HepG2 (cell line): ENCODE results near the gene FER1L5. TPM values are rescaled to one million over a fixed set of nuclear protein-coding genes. Genes with fewer than 3 reads are reported as not detected.
A peak's percentile ranks its signal among the peaks of the same experiment; 100 is the strongest.

Experiments used
- ATAC-seq: fragments of 200-7000 bp; cut with Tn5 transposase; 3 replicates; pipeline ENCODE4 v1.9.1; 2020; ENCODE audit warnings: mild to moderate bottlenecking, moderate library complexity
- BruUV-seq: library from RNA; stranded (reverse); fragments of 400-500 nt; replicated peaks from 2 replicates; lab custom pipeline; 2021; lab: Mats Ljungman, UMichigan
- CTCF ChIA-PET: fragments of 300-600 bp; formaldehyde crosslinking; extraction: SDS; loops from one replicate; lab custom pipeline; 2021; ENCODE audit warnings: low total read pairs, inconsistent platforms, low intra/inter-chr PET ratio; lab: Yijun Ruan, JAX
- POLR2A ChIA-PET: fragments of 350-600 bp; sonication (Branson Sonifier 250); formaldehyde crosslinking; loops from one replicate; lab custom pipeline; 2020; ENCODE audit warnings: antibody characterized with exemption, inconsistent platforms; lab: Yijun Ruan, JAX
- DNase-seq: peaks from one replicate; pipeline ENCODE4 v3.0.0-alpha.2; 2015; ENCODE audit warnings: low spot score
- FAIRE-seq: peaks from 3 replicates; lab custom pipeline; 2011; peaks lifted over from hg19 to GRCh38; lab: Jason Lieb, UNC
- H2AFZ ChIP-seq: one replicate; pipeline ENCODE4 v1.6.1; 2011; ENCODE audit warnings: low read length, inconsistent platforms
- H3K27ac ChIP-seq: fragments of 300-600 bp; 3 replicates; pipeline ENCODE4 v1.8.0; 2011; ENCODE audit warnings: mixed run types, mild to moderate bottlenecking, mixed read lengths, low read length, inconsistent platforms; ENCODE audit not compliant: insufficient read depth; ENCODE audit errors: extremely low read length
- H3K27me3 ChIP-seq, 2 experiments: fragments of 200-600 bp in 1 of 2; 2 replicates in 1 of 2; 3 replicates in 1 of 2; pipeline versions ENCODE4 v1.6.0 to v1.8.0; 2011; ENCODE audit warnings: low read length in 2 of 2, mild to moderate bottlenecking in 2 of 2, moderate library complexity in 2 of 2, inconsistent platforms in 1 of 2; ENCODE audit not compliant: insufficient read depth in 2 of 2, control insufficient read depth in 1 of 2
- H3K36me3 ChIP-seq, 2 experiments: fragments of 200-600 bp in 1 of 2; replicated peaks in 1 of 2; 2 replicates in 1 of 2; 3 replicates in 1 of 2; pipeline versions ENCODE4 v1.5.1 to v1.8.0; 2011; ENCODE audit warnings: low read length in 2 of 2, inconsistent platforms in 1 of 2; ENCODE audit not compliant: insufficient read depth in 2 of 2, control insufficient read depth in 1 of 2
- H3K4me1 ChIP-seq: 2 replicates; pipeline ENCODE4 v1.5.1; 2012; ENCODE audit warnings: low read length, inconsistent platforms; ENCODE audit not compliant: insufficient read depth
- H3K4me2 ChIP-seq: 2 replicates; pipeline ENCODE4 v1.6.0; 2011; ENCODE audit warnings: low read depth, low read length, inconsistent platforms
- H3K4me3 ChIP-seq, 3 experiments: fragments of 200-600 bp in 1 of 3; sonication (generic), shearing (Covaris generic) in 1 of 3; replicated peaks in 1 of 3; 2 replicates each; pipeline ENCODE4 v1.5.1; 2011 to 2016; ENCODE audit warnings: low read length in 3 of 3, inconsistent platforms in 2 of 3, low read depth in 2 of 3, mild to moderate bottlenecking in 2 of 3, control low read depth in 1 of 3, mixed read lengths in 1 of 3; ENCODE audit not compliant: insufficient read depth in 1 of 3
- H3K79me2 ChIP-seq: one replicate; pipeline ENCODE4 v1.6.1; 2011; ENCODE audit warnings: low read length, inconsistent platforms; ENCODE audit not compliant: insufficient read depth
- H3K9ac ChIP-seq: 2 replicates; pipeline ENCODE4 v1.6.0; 2011; ENCODE audit warnings: mild to moderate bottlenecking, low read depth, low read length, inconsistent platforms; ENCODE audit not compliant: insufficient read depth
- H3K9me3 ChIP-seq: 2 replicates; pipeline ENCODE4 v1.5.1; 2012; ENCODE audit warnings: mild to moderate bottlenecking, low read length
- H4K20me1 ChIP-seq: 2 replicates; pipeline ENCODE4 v1.6.0; 2011; ENCODE audit warnings: inconsistent platforms, mild to moderate bottlenecking, low read length, moderate library complexity; ENCODE audit not compliant: insufficient read depth
- MEIS2 ChIP-seq: sonication (generic); formaldehyde crosslinking; IDR thresholded peaks from 2 replicates; pipeline ENCODE4 v1.9.0; 2021; ENCODE audit warnings: mild to moderate bottlenecking, missing genetic modification reagents
- SETDB1 ChIP-seq: sonication (generic); formaldehyde crosslinking; IDR thresholded peaks from 2 replicates; pipeline ENCODE4 v1.5.1; 2020; ENCODE audit warnings: missing genetic modification reagents, mild to moderate bottlenecking, borderline replicate concordance
- SNRNP70 ChIP-seq: fragments of 200-400 bp; formaldehyde crosslinking; IDR thresholded peaks from 2 replicates; pipeline ENCODE4 v1.6.1; 2017; ENCODE audit warnings: mild to moderate bottlenecking, low read depth, low read length, moderate library complexity
- ZFP1 ChIP-seq: IDR thresholded peaks from 2 replicates; pipeline ENCODE4 v1.6.1; 2016
- ZFP41 ChIP-seq: sonication (generic); formaldehyde crosslinking; IDR thresholded peaks from 2 replicates; pipeline ENCODE4 v1.4.0; 2020; ENCODE audit warnings: mild to moderate bottlenecking, missing genetic modification reagents, borderline replicate concordance
- ZNF121 ChIP-seq: sonication (generic); formaldehyde crosslinking; IDR thresholded peaks from 2 replicates; pipeline ENCODE4 v1.5.0; 2020; ENCODE audit warnings: mild to moderate bottlenecking, missing genetic modification reagents
- ZNF329 ChIP-seq: sonication (generic); formaldehyde crosslinking; IDR thresholded peaks from 2 replicates; pipeline ENCODE4 v1.9.0; 2021; ENCODE audit warnings: low read depth, mild to moderate bottlenecking, missing genetic modification reagents
- WGBS: methylation state at CpG from one replicate; pipeline ENCODE4 v1.1.6; 2017; ENCODE audit warnings: low lambda C conversion rate; 5-methylcytosine and 5-hydroxymethylcytosine counted together
- in situ Hi-C: cut with HindIII; loops from 2 replicates; pipeline ENCODE4 v1.10.0; 2017; ENCODE audit warnings: low pct_unique_long_range_greater_than_20kb; ENCODE audit not compliant: extremely low pct_ligation_motif_present
- intact Hi-C: fragments of 100-400 bp; cut with micrococcal nuclease; formaldehyde crosslinking; loops from one replicate; pipeline ENCODE4 v1.10.0; 2022; ENCODE audit not compliant: unreplicated experiment
- polyA plus RNA-seq, 8 experiments: library from polyadenylated mRNA; depleted of rRNA in 3 of 8; stranded (reverse) in 7 of 8; unstranded in 1 of 8; fragments of >200 nt; fragmentation: Illumina TruSeq in 4 of 8; extraction: Trizol in 4 of 8; gene quantifications; 2 replicates each; pipeline versions ENCODE4 v1.2.1 to v1.2.3, GENCODE V29; 2011 to 2016; ENCODE audit warnings: low read depth in 4 of 8, missing spikeins in 1 of 8, mixed read lengths in 1 of 8; ENCODE audit not compliant: insufficient read depth in 1 of 8
- total RNA-seq, 5 experiments: library from RNA; depleted of rRNA; stranded (reverse); fragments of >200 nt; fragmentation: Illumina TruSeq; extraction: Trizol; gene quantifications; 2 replicates each; pipeline ENCODE4 v1.2.3, GENCODE V29; 2016; ENCODE audit warnings: low read depth in 1 of 5
- TF ChIP-seq, protein P1 (sequence below): sonication (generic); formaldehyde crosslinking; IDR thresholded peaks from 2 replicates; pipeline ENCODE4 v1.4.0; 2020; ENCODE audit warnings: missing genetic modification reagents; ENCODE audit errors: not compliant biosample characterization
- TF ChIP-seq, protein P2 (sequence below): sonication (generic); formaldehyde crosslinking; IDR thresholded peaks from 2 replicates; pipeline ENCODE4 v1.5.0; 2020; ENCODE audit warnings: missing genetic modification reagents, mild to moderate bottlenecking, borderline replicate concordance

The FER1L5 gene
- total and polyA plus RNA-seq, 2 of the 13 experiments (the other 11 are each of a cell fraction or from before 2014, with no cell fraction given): 0.02 to 0.08 TPM

DNA sequence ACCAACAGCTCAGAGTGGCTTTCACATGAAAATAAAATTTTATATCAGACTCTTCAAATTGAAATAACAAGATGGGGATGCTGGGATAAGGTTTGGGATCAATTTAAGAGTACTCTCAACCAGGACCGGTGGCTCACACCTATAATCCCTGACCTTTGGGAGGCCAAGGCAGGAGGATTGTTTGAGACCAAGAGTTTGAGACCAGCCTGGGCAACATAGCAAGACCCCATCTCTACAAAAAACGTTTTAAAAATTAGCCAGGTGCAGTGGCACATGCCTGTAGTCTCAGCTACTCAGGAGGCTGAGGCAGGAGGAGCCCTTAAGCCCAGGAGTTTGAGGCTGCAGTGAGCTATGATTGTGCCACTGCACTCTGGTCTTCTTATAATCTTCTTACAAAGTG, 94.7 kb downstream of the FER1L5 start:
- no peaks in the 10 kb centered on the region for H3K9me3 ChIP-seq
- 52% methylated on average over 2 of the region's 2 CpGs for WGBS
- H3K4me1 ChIP-seq: peaks cover 25% of the 10 kb centered on the region
- DNase-seq: no peak
- H3K27ac ChIP-seq: no peak overlapping the region
- ChIA-PET CTCF (no interaction called here), POLR2A (interaction anchor here (2.1 kb wide), 1 partner anchor 26 kb away, joined by 5 read pairs; no protein-coding TSS in a partner anchor)
- H3K36me3 ChIP-seq: peaks cover 18 to 48% of the 10 kb centered on the region in 2 experiments
- no peak for ATAC-seq
- intact Hi-C loops: no loop called here
- BruUV-seq: no TSS peak
- H3K79me2 ChIP-seq: peaks cover 25% of the 10 kb centered on the region
- no peak overlapping the region for H2AFZ ChIP-seq
- TF ChIP-seq ZNF121 (CRISPR knock-in tag) (peak; percentile 74; the same call in 1 of the 2 replicates), SNRNP70 (no peak)
- no peak overlapping the region for H3K4me2 ChIP-seq
- no peaks in the 10 kb centered on the region; a peak in 1 of 5 replicates for H3K27me3 ChIP-seq
- in situ Hi-C loops: no loop called here
- no peak overlapping the region for H3K4me3 ChIP-seq
- H4K20me1 ChIP-seq: no peaks in the 10 kb centered on the region
- no peak overlapping the region for H3K9ac ChIP-seq
- no peak for FAIRE-seq

DNA sequence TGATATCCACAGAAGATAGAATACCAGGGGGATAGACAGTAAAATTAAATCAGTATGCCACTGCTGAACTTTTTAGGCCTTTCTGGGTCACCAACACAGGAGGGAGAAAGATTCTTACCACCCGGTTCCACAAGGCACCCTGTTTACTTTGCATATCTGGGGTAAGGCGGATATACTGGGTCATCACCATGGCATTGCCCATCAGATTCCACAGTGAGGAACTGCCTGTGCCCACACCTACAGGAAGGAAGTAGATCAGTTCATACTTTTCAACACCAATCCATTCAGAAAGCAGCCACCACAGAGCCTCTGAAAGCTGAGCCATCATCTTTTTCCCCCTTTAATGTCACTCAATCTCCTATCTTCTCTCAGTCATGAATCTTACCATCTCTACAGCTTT, 95.3 kb downstream of the FER1L5 start:
- in situ Hi-C loops: no loop called here
- H3K4me2 ChIP-seq: 0 out of 2 replicates have a peak overlapping the region, but pooled peaks have one; percentile 94
- TF ChIP-seq SETDB1 (CRISPR knock-in tag) (no peak), MEIS2 (CRISPR knock-in tag) (no peak), ZFP41 (CRISPR knock-in tag) (no peak), ZFP1 (CRISPR knock-in tag) (no peak), ZNF329 (CRISPR knock-in tag) (no peak)
- TF ChIP-seq, protein P1, sequence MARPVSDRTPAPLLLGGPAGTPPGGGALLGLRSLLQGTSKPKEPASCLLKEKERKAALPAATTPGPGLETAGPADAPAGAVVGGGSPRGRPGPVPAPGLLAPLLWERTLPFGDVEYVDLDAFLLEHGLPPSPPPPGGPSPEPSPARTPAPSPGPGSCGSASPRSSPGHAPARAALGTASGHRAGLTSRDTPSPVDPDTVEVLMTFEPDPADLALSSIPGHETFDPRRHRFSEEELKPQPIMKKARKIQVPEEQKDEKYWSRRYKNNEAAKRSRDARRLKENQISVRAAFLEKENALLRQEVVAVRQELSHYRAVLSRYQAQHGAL (CRISPR knock-in tag): no peak
- TF ChIP-seq, protein P2, sequence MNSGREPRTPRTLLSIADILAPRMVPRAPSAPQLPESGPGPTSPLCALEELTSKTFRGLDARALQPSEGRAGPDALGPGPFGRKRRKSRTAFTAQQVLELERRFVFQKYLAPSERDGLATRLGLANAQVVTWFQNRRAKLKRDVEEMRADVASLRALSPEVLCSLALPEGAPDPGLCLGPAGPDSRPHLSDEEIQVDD (CRISPR knock-in tag): no peak

More for the DNA sequence above, 95.3 kb downstream of the FER1L5 start:
- ATAC-seq (no peak), DNase-seq (no peak), FAIRE-seq (no peak)
- Histone ChIP-seq H2AFZ (no peak overlapping the region), H3K9ac (no peak overlapping the region), H3K27ac (no peak overlapping the region), H3K79me2 (peaks cover 25% of the 10 kb centered on the region), H3K4me3 (no peak overlapping the region), H3K36me3 (peaks cover 18 to 48% of the 10 kb centered on the region in 2 experiments), H3K27me3 (no peaks in the 10 kb centered on the region; a peak in 1 of 5 replicates), H3K4me1 (peaks cover 25% of the 10 kb centered on the region), H4K20me1 (no peaks in the 10 kb centered on the region), H3K9me3 (no peaks in the 10 kb centered on the region)
- no TSS peak for BruUV-seq
- ChIA-PET CTCF (no interaction called here), POLR2A (interaction anchor here (2.1 kb wide), 1 partner anchor 26 kb away, joined by 5 read pairs; no protein-coding TSS in a partner anchor)
- intact Hi-C loops: no loop called here
- 78% methylated on average over 2 of the region's 2 CpGs for WGBS
